ENCODE data around the gene TNPO2. TPM values are rescaled to one million over a fixed set of nuclear protein-coding genes. Genes with fewer than 3 reads are reported as not detected.
"Not testable (repeated sequence)": the region's sequence is repeated elsewhere in the genome, so short reads cannot be mapped to it uniquely, and the experiment has no call there.

TNPO2 gene
- total RNA-seq, 2 donors from 2014 or later: 46.7 to 65.5 TPM

- no peaks in the 10 kb centered on the region for H3K27me3 ChIP-seq
- H3K4me3 ChIP-seq: peak overlapping the region; percentile 72
- H3K9me3 ChIP-seq: no peaks in the 10 kb centered on the region
- no peaks in the 10 kb centered on the region for H3K4me1 ChIP-seq
- intact Hi-C loops (cut with DNase I): loop anchor here (5.0 kb wide), 1 partner anchor 35 kb away; no protein-coding TSS in a partner anchor
- H3K27ac ChIP-seq: peak overlapping the region; percentile 82
- H3K9ac ChIP-seq (ENCODE audit: low read depth in 2 of 2, low read length in 2 of 2): peak overlapping the region; percentile 80 to 97
- TF ChIP-seq, protein P1, sequence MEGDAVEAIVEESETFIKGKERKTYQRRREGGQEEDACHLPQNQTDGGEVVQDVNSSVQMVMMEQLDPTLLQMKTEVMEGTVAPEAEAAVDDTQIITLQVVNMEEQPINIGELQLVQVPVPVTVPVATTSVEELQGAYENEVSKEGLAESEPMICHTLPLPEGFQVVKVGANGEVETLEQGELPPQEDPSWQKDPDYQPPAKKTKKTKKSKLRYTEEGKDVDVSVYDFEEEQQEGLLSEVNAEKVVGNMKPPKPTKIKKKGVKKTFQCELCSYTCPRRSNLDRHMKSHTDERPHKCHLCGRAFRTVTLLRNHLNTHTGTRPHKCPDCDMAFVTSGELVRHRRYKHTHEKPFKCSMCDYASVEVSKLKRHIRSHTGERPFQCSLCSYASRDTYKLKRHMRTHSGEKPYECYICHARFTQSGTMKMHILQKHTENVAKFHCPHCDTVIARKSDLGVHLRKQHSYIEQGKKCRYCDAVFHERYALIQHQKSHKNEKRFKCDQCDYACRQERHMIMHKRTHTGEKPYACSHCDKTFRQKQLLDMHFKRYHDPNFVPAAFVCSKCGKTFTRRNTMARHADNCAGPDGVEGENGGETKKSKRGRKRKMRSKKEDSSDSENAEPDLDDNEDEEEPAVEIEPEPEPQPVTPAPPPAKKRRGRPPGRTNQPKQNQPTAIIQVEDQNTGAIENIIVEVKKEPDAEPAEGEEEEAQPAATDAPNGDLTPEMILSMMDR (IDR thresholded peaks at IDR 0.05): no peak
- DNase-seq: peak; percentile 56
- no peaks in the 10 kb centered on the region for H3K36me3 ChIP-seq
Measured at GRCh38 chr19:12721656-12722565, 1.8 kb downstream of the TNPO2 start.

- Histone ChIP-seq H3K9ac (ENCODE audit: low read depth in 2 of 2, low read length in 2 of 2) (peak overlapping the region; percentile 80 to 97), H3K27me3 (no peaks in the 10 kb centered on the region), H3K9me3 (no peaks in the 10 kb centered on the region), H3K36me3 (no peaks in the 10 kb centered on the region), H3K27ac (peak overlapping the region; percentile 82), H3K4me3 (peak overlapping the region; percentile 72), H3K4me1 (no peaks in the 10 kb centered on the region)
- DNase-seq: peak; percentile 26
- TF ChIP-seq, protein P1 (IDR thresholded peaks at IDR 0.05): no peak
- intact Hi-C loops (cut with DNase I): loop anchor here (5.0 kb wide), 1 partner anchor 36 kb away; no protein-coding TSS in a partner anchor
Measured at GRCh38 chr19:12720851-12721655, 2.7 kb downstream of the TNPO2 start.

GRCh38 chr19:12720296-12720695, 3.4 kb downstream of the TNPO2 start:
- H3K36me3 ChIP-seq: peaks cover 1% of the 10 kb centered on the region
- H3K4me3 ChIP-seq: no peak overlapping the region
- H3K4me1 ChIP-seq: no peaks in the 10 kb centered on the region
- H3K9me3 ChIP-seq: no peaks in the 10 kb centered on the region
- peak overlapping the region in 1 of 2 donors; percentile 97 for H3K9ac ChIP-seq (ENCODE audit: low read depth in 2 of 2, low read length in 2 of 2)
- intact Hi-C loops (cut with DNase I): loop anchor here (5.0 kb wide), 1 partner anchor 37 kb away; no protein-coding TSS in a partner anchor
- H3K27ac ChIP-seq: no peak overlapping the region
- DNase-seq: no peak
- no peaks in the 10 kb centered on the region for H3K27me3 ChIP-seq
- TF ChIP-seq, protein P1 (IDR thresholded peaks at IDR 0.05): no peak

- H3K27me3 ChIP-seq: no peaks in the 10 kb centered on the region
- intact Hi-C loops (cut with DNase I): no loop called here
- no peaks in the 10 kb centered on the region for H3K4me1 ChIP-seq
- H3K36me3 ChIP-seq: peaks cover 19% of the 10 kb centered on the region
- TF ChIP-seq, protein P1 (IDR thresholded peaks at IDR 0.05): no peak
- no peaks in the 10 kb centered on the region for H3K9me3 ChIP-seq
- no peak overlapping the region for H3K27ac ChIP-seq
- H3K4me3 ChIP-seq: no peak overlapping the region
- DNase-seq: no peak
- H3K9ac ChIP-seq (ENCODE audit: low read depth in 2 of 2, low read length in 2 of 2): no peak overlapping the region
Measured at GRCh38 chr19:12715929-12716328, 7.8 kb downstream of the TNPO2 start.

DNA sequence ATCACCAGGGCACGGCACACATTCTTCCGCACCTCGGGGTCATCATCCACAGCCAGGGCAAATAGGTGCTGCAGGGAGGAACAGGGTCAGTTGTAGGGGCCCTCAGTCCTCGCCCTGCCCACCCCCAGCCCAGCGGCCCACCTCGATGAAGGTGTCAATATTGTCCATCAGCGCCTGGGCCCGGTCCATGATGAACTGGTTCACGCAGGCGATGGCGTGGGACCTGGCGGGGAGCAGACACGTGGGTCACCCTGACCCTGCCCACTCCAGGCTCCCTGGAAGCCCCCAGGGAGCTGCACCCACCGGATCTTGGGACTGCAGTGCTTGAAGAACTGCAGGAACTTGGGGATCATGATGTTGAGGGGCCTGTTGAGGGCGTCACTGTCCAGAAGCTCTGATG, 8.6 kb downstream of the TNPO2 start:
- Histone ChIP-seq H3K27me3 (no peaks in the 10 kb centered on the region), H3K9ac (ENCODE audit: low read depth in 2 of 2, low read length in 2 of 2) (no peak overlapping the region), H3K36me3 (peaks cover 25% of the 10 kb centered on the region), H3K4me1 (no peaks in the 10 kb centered on the region), H3K9me3 (no peaks in the 10 kb centered on the region), H3K4me3 (no peak overlapping the region), H3K27ac (no peak overlapping the region)
- TF ChIP-seq, protein P1 (IDR thresholded peaks at IDR 0.05): no peak
- DNase-seq: no peak
- intact Hi-C loops (cut with DNase I): no loop called here

GRCh38 chr19:12713304-12713703, 10.4 kb downstream of the TNPO2 start:
- H3K4me1 ChIP-seq; H3K9ac ChIP-seq (ENCODE audit: low read depth in 2 of 2, low read length in 2 of 2); H3K27ac ChIP-seq; DNase-seq; H3K27me3 ChIP-seq; H3K9me3 ChIP-seq; H3K4me3 ChIP-seq; intact Hi-C loops (cut with DNase I): not testable (repeated sequence)
- peaks cover 25% of the 10 kb centered on the region for H3K36me3 ChIP-seq

All from colonic mucosa (tissue), 4 donors.